ENCODE data around the gene IPO11.

GRCh38 chr5:62536232-62536631 lies 123.7 kb downstream of the IPO11 start:
- TF ChIP-seq CTCF (IDR thresholded peaks at IDR 0.05) (no peak), POLR2A (IDR thresholded peaks at IDR 0.05) (no peak)
